Loucy (cell line): ENCODE data around the gene CD248.

Source experiments
- H2AFZ ChIP-seq: fragments of 200-600 bp; sonication (generic); 2 replicates; pipeline ENCODE4 v1.6.0; 2016; ENCODE audit warnings: antibody characterized with exemption, mild to moderate bottlenecking, low read length, moderate library complexity
- H3F3A ChIP-seq: fragments of 200-600 bp; 2 replicates; pipeline ENCODE4 v1.6.0; 2016; ENCODE audit warnings: antibody characterized with exemption, low read depth, mild to moderate bottlenecking
- H3K27me3 ChIP-seq: fragments of 200-600 bp; sonication (generic); 2 replicates; pipeline ENCODE4 v1.6.1; 2014; ENCODE audit warnings: low read length, mild to moderate bottlenecking; ENCODE audit not compliant: insufficient read depth, poor library complexity, severe bottlenecking
- H3K36me3 ChIP-seq: fragments of 200-600 bp; sonication (generic); 2 replicates; pipeline ENCODE4 v1.6.1; 2016; ENCODE audit warnings: low read length; ENCODE audit not compliant: insufficient read depth
- H3K4me1 ChIP-seq: fragments of 200-600 bp; sonication (generic); 2 replicates; pipeline ENCODE4 v1.5.1; 2014; ENCODE audit warnings: low read length, mild to moderate bottlenecking; ENCODE audit not compliant: insufficient read depth, poor library complexity, severe bottlenecking
- H3K4me2 ChIP-seq: fragments of 200-600 bp; sonication (generic); 2 replicates; pipeline ENCODE4 v1.6.0; 2014; ENCODE audit warnings: antibody characterized with exemption, low read length, low read depth, mild to moderate bottlenecking; ENCODE audit not compliant: poor library complexity, severe bottlenecking
- H3K4me3 ChIP-seq: fragments of 200-600 bp; sonication (generic); 2 replicates; pipeline ENCODE4 v1.5.1; 2014; ENCODE audit warnings: low read length, mild to moderate bottlenecking, mixed read lengths; ENCODE audit not compliant: poor library complexity, severe bottlenecking
- H3K79me2 ChIP-seq: fragments of 200-600 bp; sonication (generic); 2 replicates; pipeline ENCODE4 v1.6.1; 2014; ENCODE audit warnings: low read length; ENCODE audit not compliant: insufficient read depth
- H3K9ac ChIP-seq: fragments of 200-600 bp; sonication (generic); 2 replicates; pipeline ENCODE4 v1.6.0; 2014; ENCODE audit warnings: mild to moderate bottlenecking, low read depth, low read length, moderate library complexity; ENCODE audit not compliant: poor library complexity, severe bottlenecking
- H3K9me2 ChIP-seq: fragments of 200-600 bp; sonication (generic); replicated peaks from 2 replicates; pipeline ENCODE4 v1.6.1; 2016; ENCODE audit warnings: low read depth, low read length, mixed read lengths
- H3K9me3 ChIP-seq: fragments of 200-600 bp; sonication (generic); 2 replicates; pipeline ENCODE4 v1.6.1; 2014; ENCODE audit warnings: mild to moderate bottlenecking, antibody characterized with exemption, low read length, low read depth; ENCODE audit not compliant: insufficient read depth
- H4K20me1 ChIP-seq: fragments of 200-600 bp; sonication (generic); 2 replicates; pipeline ENCODE4 v1.6.0; 2014; ENCODE audit warnings: antibody characterized with exemption, low read length, mild to moderate bottlenecking; ENCODE audit not compliant: insufficient read depth, poor library complexity, severe bottlenecking
- EZH2phosphoT487 ChIP-seq: fragments of 200-600 bp; IDR thresholded peaks from 2 replicates; pipeline ENCODE4 v1.6.1; 2018; ENCODE audit warnings: antibody characterized with exemption, mild to moderate bottlenecking, moderate library complexity, borderline replicate concordance
- TF ChIP-seq, protein P1 (sequence below): fragments of 200-600 bp; sonication (generic); conservative IDR thresholded peaks from 2 replicates; pipeline ENCODE4 v1.5.1; 2014; ENCODE audit warnings: mild to moderate bottlenecking, antibody characterized with exemption, low read length

CD248 gene

DNA sequence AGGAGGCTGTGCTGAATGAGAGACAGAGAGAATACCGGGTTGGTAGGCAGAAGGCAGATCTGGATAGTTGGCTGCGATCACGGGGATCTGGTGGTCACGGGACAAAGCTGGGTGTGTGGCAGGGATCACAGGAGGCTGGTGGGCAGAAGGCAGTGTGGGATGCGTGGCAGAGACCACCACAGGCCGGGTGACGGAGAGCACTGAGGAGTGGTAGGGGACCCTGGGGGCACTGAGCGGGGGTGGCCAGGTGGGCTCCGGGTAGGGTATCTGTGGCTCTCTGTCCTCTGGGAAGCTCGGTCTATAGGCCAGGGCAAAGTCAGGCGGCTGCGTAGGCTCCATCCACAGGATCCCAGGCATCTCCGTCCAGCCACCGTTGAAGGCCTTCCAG lies 1.4 kb downstream of the CD248 start:
- Histone ChIP-seq H3K4me1 (peaks cover 43% of the 10 kb centered on the region), H3K36me3 (no peaks in the 10 kb centered on the region), H3K9me2 (no peaks in the 10 kb centered on the region), H3K9me3 (no peaks in the 10 kb centered on the region), H4K20me1 (no peaks in the 10 kb centered on the region), H3K4me3 (no peak overlapping the region), H3K9ac (no peak overlapping the region), H3K4me2 (no peak overlapping the region), H2AFZ (no peak overlapping the region), H3K27me3 (no peaks in the 10 kb centered on the region), H3F3A (no peaks in the 10 kb centered on the region), H3K79me2 (no peaks in the 10 kb centered on the region)
- TF ChIP-seq, protein P1, sequence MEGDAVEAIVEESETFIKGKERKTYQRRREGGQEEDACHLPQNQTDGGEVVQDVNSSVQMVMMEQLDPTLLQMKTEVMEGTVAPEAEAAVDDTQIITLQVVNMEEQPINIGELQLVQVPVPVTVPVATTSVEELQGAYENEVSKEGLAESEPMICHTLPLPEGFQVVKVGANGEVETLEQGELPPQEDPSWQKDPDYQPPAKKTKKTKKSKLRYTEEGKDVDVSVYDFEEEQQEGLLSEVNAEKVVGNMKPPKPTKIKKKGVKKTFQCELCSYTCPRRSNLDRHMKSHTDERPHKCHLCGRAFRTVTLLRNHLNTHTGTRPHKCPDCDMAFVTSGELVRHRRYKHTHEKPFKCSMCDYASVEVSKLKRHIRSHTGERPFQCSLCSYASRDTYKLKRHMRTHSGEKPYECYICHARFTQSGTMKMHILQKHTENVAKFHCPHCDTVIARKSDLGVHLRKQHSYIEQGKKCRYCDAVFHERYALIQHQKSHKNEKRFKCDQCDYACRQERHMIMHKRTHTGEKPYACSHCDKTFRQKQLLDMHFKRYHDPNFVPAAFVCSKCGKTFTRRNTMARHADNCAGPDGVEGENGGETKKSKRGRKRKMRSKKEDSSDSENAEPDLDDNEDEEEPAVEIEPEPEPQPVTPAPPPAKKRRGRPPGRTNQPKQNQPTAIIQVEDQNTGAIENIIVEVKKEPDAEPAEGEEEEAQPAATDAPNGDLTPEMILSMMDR: no peak

DNA sequence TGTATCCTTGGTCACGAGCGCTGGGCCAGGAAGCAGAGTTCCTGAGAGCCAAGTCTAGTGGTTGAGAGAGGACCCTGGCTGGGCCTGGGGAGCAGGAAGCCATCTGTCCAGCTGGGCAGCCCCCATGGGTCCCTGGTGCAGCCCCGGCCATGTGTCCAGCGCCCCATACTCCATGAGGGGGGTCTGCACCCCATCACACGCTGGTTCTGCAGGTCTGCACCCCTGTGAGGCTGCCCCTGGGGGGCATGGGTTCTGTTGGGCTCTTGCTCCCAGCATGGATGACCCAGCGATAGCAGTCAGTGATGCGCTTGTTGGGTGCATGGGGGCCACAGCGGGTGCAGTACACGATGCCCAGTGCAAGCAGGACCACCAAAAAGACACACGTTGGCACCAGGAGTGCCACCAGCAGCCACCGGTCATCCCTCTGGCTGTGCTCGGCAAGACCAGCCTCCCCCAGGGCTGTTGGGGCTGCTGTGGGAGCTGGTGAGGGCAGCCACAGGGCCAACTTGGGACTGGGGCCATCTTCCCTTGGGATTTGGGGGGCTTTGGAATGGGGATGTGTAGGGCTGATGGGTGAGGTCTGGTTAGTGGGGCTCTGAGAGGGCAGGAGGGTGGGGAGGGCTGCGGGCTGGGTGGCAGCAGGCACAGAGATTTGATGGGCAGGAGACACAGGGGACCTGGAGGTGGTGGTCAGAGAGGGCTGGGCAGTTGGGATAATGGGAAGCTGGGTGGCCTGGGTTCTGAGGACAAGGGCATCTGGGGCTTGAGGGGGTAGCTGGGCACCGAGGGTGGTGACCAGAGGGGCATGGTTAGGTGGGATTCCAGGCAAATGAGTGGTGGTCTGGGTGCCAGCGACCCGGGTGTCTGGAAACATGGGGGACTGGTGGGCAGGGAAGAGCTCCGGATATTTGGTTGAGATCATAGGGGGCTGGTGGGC lies 2.0 kb downstream of the CD248 start:
- no peak overlapping the region for H3K4me3 ChIP-seq
- H3K36me3 ChIP-seq: no peaks in the 10 kb centered on the region
- H3K9me2 ChIP-seq: no peaks in the 10 kb centered on the region
- H3K4me2 ChIP-seq: no peak overlapping the region
- no peaks in the 10 kb centered on the region for H3K27me3 ChIP-seq
- no peaks in the 10 kb centered on the region for H3F3A ChIP-seq
- no peaks in the 10 kb centered on the region for H4K20me1 ChIP-seq
- no peaks in the 10 kb centered on the region for H3K9me3 ChIP-seq
- no peak overlapping the region for H2AFZ ChIP-seq
- TF ChIP-seq, protein P1: no peak
- no peak for TF ChIP-seq EZH2phosphoT487
- peaks cover 43% of the 10 kb centered on the region for H3K4me1 ChIP-seq
- no peaks in the 10 kb centered on the region for H3K79me2 ChIP-seq
- no peak overlapping the region for H3K9ac ChIP-seq

DNA sequence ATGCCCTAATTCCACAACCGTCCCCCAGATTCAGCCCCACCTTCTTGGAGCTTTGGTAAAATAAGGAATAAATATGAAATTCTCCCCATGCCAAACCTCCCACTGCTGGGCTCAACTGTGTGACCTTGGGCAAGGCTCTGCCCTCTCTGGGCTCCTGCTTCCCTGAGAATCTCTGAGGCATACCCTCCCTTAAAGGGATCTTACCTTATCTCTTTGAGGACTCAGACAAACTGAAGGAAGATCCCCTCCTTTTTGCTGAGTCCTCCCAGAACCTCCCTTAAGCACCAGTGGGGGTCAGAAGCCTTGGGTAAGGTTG lies 2.7 kb downstream of the CD248 start:
- H3K4me2 ChIP-seq: peak overlapping the region; percentile 68
- H3K36me3 ChIP-seq: no peaks in the 10 kb centered on the region
- no peaks in the 10 kb centered on the region for H3F3A ChIP-seq
- no peak overlapping the region for H2AFZ ChIP-seq
- H3K4me3 ChIP-seq: no peak overlapping the region
- no peaks in the 10 kb centered on the region for H4K20me1 ChIP-seq
- H3K9me2 ChIP-seq: no peaks in the 10 kb centered on the region
- H3K9me3 ChIP-seq: no peaks in the 10 kb centered on the region
- TF ChIP-seq EZH2phosphoT487: no peak
- TF ChIP-seq, protein P1: no peak
- no peaks in the 10 kb centered on the region for H3K27me3 ChIP-seq
- H3K9ac ChIP-seq: peak overlapping the region; percentile 62
- peaks cover 40% of the 10 kb centered on the region for H3K4me1 ChIP-seq
- H3K79me2 ChIP-seq: no peaks in the 10 kb centered on the region
